GM19328 (cell line): ENCODE data around the gene MPZL2.
"Not testable (repeated sequence)": the region's sequence is repeated elsewhere in the genome, so short reads cannot be mapped to it uniquely, and the experiment has no call there.

ENCODE experiments used
- ATAC-seq: cut with Tn5 transposase; IDR thresholded peaks from one replicate; pipeline ENCODE4 v1.9.1; 2021; ENCODE audit warnings: mild to moderate bottlenecking, moderate library complexity; ENCODE audit not compliant: unreplicated experiment

Gene MPZL2

DNA sequence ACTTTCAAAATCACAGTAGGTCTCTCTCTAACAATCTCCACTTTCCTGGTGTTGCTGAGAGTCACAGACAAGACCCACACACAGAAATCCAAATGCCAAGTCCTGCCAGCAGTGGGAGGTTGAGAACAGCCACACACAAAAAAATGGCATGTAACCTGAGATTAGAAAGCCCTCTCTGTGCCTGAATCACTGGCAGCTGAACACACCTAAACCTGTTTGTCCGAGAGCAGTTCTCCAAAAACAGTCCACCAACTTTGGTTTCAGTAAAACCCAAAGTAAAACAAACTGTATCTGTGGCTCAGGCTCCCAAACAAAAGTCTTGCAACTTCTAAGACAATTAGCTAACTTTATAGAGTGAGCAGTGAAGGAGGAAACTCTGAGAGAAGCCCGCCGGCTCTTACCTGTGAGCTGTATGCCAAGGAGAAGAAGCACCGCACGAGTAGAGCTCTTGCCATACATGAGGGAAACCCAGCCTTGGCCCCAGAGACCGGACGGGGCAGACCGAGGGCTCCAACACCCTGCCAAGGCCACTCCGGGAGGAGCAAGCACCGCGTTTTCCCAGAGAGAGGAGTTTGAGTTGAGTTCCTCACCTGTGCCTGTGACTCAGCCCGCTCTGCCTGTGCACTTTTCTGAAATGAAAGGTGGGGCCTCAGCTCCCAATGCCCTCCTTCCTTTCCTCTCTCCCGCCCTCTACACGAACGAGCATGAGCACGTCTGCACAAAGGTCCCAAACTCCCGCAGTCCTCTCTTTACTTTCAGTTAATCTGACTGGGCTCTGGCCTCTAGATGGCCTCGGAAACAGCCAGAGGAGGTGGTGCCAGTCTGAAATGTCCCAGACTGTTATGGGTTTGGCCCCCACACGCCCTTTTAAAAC lies at the start of gene MPZL2:
Gene MPZL2, minus strand, starts transcription at position 603 of the 874 bp plus-strand sequence. Its CDS starts 144 bp downstream, at position 459.
- no peak for ATAC-seq

- no peak for ATAC-seq
These were observed 49.1 kb upstream of the MPZL2 start for GRCh38 chr11:118313242-118313641.

GRCh38 chr11:118312328-118312727 lies 48.2 kb upstream of the MPZL2 start:
- ATAC-seq = no peak

- no peak for ATAC-seq
These were observed 47.4 kb upstream of the MPZL2 start for GRCh38 chr11:118311518-118311917.

GRCh38 chr11:118310781-118311485 lies 46.8 kb upstream of the MPZL2 start:
- ATAC-seq = no peak

GRCh38 chr11:118310271-118310670 lies 46.2 kb upstream of the MPZL2 start:
- ATAC-seq = no peak

- ATAC-seq = not testable (repeated sequence)
These were observed 45.0 kb upstream of the MPZL2 start for GRCh38 chr11:118308995-118309528.

- ATAC-seq = no peak
These were observed 42.5 kb upstream of the MPZL2 start for GRCh38 chr11:118306556-118306955.

- ATAC-seq = no peak
These were observed 41.6 kb upstream of the MPZL2 start for GRCh38 chr11:118305726-118306125.

GRCh38 chr11:118304568-118305248 lies 40.6 kb upstream of the MPZL2 start, which contains the start of gene CD3E:
Gene CD3E, plus strand, starts transcription at chr11:118304730. Its CDS starts 223 bp downstream, at chr11:118304953.
- no peak for ATAC-seq

DNA sequence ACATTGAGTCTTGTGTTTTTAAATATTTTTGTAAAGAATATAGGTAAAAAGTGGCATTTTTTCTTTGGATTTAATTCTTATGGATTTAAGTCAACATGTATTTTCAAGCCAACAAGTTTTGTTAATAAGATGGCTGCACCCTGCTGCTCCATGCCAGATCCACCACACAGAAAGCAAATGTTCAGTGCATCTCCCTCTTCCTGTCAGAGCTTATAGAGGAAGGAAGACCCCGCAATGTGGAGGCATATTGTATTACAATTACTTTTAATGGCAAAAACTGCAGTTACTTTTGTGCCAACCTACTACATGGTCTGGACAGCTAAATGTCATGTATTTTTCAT lies 40.1 kb upstream of the MPZL2 start:
- no peak for ATAC-seq

GRCh38 chr11:118301600-118302195 lies 37.6 kb upstream of the MPZL2 start:
- no peak for ATAC-seq

GRCh38 chr11:118295815-118296454 lies 31.8 kb upstream of the MPZL2 start:
- ATAC-seq = no peak

DNA sequence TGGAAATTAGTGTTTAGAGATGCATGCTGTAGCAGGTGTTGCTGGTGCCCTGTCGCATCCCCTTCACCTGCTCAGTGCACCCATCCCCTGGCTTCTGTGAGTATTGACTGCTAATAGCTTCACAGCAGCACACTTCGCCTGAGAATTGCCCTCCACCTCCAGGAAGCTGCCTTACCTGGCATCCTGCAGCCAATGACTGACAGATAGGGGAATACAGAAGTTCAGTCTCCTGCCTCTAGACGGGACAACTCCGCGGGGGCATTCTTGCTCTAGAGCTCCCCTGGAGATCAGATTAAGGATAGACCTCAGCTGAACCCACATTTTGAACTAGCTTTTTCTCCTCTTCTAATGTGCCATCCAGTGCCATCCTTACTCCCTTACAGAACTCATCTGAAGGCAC lies 31.1 kb upstream of the MPZL2 start:
- no peak for ATAC-seq

- no peak for ATAC-seq
These were observed 30.0 kb upstream of the MPZL2 start for GRCh38 chr11:118294053-118294452.

DNA sequence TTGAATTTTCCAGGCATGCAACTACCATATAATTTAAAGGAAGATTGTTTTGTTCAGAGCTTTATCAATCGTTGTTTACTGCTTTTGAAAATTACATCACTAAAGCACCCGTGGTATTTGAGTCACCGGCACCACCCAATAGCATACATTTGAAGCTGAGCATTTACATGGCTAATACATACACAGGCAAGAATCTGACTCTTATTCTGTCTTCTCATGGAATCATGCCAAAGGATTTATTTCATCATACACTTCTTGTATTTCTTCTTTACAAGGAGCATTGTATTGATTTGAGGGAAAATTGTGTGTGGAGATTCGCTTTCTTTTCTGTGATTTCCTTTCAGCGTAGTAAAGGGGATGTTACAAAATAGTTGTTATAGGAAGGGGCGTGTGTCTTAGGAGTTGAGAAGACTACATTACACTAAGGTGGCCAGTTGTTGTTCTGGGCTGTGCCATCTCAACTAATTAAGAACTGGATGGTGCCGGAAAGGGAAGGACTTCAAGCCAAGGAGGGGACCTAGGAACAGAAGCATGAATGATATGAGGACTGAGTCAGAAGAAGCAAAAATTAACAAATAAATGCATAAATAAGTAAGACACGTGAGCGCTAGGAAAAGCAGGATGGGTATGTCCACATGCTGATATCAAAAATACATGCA lies 27.5 kb upstream of the MPZL2 start:
- no peak for ATAC-seq

DNA sequence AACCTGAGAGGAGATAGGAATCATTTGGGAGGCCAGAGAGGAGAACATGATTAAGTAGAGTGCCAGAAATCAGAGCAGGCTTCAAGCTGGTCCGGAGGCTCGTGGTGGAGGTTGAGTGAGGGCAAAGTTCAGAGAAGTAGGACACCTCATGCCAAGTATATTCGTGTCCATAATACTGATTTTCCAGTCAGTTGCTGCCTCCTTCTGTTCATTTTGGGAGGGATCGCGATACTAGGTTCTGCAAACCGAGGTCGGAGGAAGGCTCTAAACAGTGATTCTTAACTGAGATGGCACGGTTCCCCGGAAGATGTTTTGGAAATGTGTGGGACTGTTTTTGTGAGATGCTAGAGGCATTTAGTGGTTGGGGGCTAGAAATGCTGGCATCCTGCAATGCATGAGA lies 26.8 kb upstream of the MPZL2 start:
- no peak for ATAC-seq

- no peak for ATAC-seq
These were observed 25.3 kb upstream of the MPZL2 start for GRCh38 chr11:118289401-118289800.

DNA sequence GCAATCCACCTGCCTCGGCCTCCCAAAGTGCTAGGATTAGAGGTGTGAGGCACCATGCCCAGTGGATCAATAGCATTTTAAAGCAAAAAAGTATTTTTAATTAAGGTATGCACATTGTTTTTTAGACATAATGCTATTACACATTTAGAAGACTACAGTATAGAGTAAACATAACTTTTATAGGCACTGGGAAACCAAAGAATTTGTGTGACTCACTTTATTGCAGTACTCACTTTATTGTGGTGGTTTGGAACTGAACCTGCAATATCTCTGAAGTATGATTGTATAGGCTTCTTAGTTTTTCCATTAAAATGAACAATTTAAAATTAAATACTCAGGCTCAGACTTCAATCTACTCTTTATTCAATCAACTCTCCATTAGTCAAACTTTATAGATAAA lies 22.9 kb upstream of the MPZL2 start:
- no peak for ATAC-seq

DNA sequence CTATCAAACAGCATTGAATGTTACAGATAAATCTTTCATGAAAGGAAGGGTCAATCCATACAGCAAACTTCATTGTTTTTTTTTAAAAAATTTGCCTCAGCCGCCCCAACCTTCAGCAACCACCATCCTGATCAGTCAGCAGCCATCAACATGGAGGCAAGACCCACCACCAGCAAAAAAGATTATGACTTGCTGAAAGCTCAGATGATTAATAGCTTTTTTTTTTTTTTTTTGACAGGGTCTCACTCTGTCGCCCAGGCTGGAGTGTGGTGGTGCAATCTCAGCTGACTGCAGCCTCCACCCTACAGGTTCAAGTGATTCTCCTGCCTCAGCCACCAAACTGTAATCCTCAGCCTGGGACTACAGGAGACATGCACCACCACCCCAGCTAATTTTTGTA lies 22.4 kb upstream of the MPZL2 start:
- ATAC-seq = no peak
